Esophagus muscularis mucosa (tissue), 4 donors: ENCODE data around the gene SYNPO2. TPM values are rescaled to one million over a fixed set of nuclear protein-coding genes. Genes with fewer than 3 reads are reported as not detected.

Source experiments
- DNase-seq: peaks from one replicate; pipeline ENCODE4 v3.0.0-alpha.2; 2017; ENCODE audit errors: extremely low spot score
- H3K27ac ChIP-seq, 4 donors: fragments of 200-600 bp; sonication (generic); replicated peaks in 1 of 4; 1 replicate in 3 of 4; 2 replicates in 1 of 4; pipeline ENCODE4 v1.5.1; 2016 to 2019; ENCODE audit warnings: mild to moderate bottlenecking in 1 of 4
- H3K27me3 ChIP-seq, 4 donors: fragments of 200-600 bp; sonication (generic); one replicate each; pipeline versions ENCODE4 v1.5.1 to v1.6.0; 2016 to 2019
- H3K36me3 ChIP-seq, 4 donors: fragments of 200-600 bp; sonication (generic); one replicate each; pipeline ENCODE4 v1.5.1; 2016 to 2019
- H3K4me1 ChIP-seq, 4 donors: fragments of 200-600 bp; sonication (generic); one replicate each; pipeline ENCODE4 v1.5.1; 2016 to 2019
- H3K4me3 ChIP-seq, 4 donors: fragments of 200-600 bp; sonication (generic); 1 replicate in 2 of 4; 2 replicates in 2 of 4; pipeline ENCODE4 v1.5.1; 2016 to 2019; ENCODE audit warnings: mild to moderate bottlenecking in 4 of 4, moderate library complexity in 1 of 4
- H3K9me3 ChIP-seq, 4 donors: fragments of 200-600 bp; sonication (generic); 1 replicate in 3 of 4; 2 replicates in 1 of 4; pipeline ENCODE4 v1.5.1; 2016 to 2019
- EP300 ChIP-seq: sonication (generic); formaldehyde crosslinking; IDR thresholded peaks from one replicate; pipeline ENCODE4 v1.6.1; 2017; ENCODE audit warnings: antibody characterized with exemption
- POLR2A ChIP-seq: fragments of 450-650 bp; IDR thresholded peaks from one replicate; pipeline ENCODE4 v1.6.1; 2017; ENCODE audit warnings: antibody characterized with exemption, moderate library complexity, mild to moderate bottlenecking, low read depth
- POLR2AphosphoS5 ChIP-seq, 2 donors: sonication (generic); formaldehyde crosslinking; IDR thresholded peaks; one replicate each; pipeline ENCODE4 v1.6.1; 2017; ENCODE audit warnings: antibody characterized with exemption in 2 of 2
- WGBS: methylation state at CpG from one replicate; pipeline ENCODE4 v1.1.5; 2018; 5-methylcytosine and 5-hydroxymethylcytosine counted together
- intact Hi-C: fragments of 100-400 bp; cut with DNase I; formaldehyde crosslinking; loops from one replicate; pipeline ENCODE4 v1.15.1; 2023
- total RNA-seq, 4 donors: library from RNA; depleted of rRNA; stranded (reverse); fragments of >200 nt; gene quantifications; one replicate each; pipeline versions ENCODE4 v1.1.0 to v1.2.1, GENCODE V29; 2016
- TF ChIP-seq, protein P1 (sequence below), 3 experiments: fragments of 200-600 bp in 2 of 3; fragments of 450-650 bp in 1 of 3; sonication (generic) in 2 of 3; IDR thresholded peaks; one replicate each; pipeline ENCODE4 v1.5.1; 2017 to 2019; ENCODE audit warnings: antibody characterized with exemption in 3 of 3, mild to moderate bottlenecking in 2 of 3, moderate library complexity in 1 of 3

SYNPO2 gene, protein sequence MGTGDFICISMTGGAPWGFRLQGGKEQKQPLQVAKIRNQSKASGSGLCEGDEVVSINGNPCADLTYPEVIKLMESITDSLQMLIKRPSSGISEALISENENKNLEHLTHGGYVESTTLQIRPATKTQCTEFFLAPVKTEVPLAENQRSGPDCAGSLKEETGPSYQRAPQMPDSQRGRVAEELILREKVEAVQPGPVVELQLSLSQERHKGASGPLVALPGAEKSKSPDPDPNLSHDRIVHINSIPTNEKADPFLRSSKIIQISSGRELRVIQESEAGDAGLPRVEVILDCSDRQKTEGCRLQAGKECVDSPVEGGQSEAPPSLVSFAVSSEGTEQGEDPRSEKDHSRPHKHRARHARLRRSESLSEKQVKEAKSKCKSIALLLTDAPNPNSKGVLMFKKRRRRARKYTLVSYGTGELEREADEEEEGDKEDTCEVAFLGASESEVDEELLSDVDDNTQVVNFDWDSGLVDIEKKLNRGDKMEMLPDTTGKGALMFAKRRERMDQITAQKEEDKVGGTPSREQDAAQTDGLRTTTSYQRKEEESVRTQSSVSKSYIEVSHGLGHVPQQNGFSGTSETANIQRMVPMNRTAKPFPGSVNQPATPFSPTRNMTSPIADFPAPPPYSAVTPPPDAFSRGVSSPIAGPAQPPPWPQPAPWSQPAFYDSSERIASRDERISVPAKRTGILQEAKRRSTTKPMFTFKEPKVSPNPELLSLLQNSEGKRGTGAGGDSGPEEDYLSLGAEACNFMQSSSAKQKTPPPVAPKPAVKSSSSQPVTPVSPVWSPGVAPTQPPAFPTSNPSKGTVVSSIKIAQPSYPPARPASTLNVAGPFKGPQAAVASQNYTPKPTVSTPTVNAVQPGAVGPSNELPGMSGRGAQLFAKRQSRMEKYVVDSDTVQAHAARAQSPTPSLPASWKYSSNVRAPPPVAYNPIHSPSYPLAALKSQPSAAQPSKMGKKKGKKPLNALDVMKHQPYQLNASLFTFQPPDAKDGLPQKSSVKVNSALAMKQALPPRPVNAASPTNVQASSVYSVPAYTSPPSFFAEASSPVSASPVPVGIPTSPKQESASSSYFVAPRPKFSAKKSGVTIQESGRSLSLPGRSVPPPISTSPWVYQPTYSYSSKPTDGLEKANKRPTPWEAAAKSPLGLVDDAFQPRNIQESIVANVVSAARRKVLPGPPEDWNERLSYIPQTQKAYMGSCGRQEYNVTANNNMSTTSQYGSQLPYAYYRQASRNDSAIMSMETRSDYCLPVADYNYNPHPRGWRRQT
- 1,000 to 10,000 TPM; 2,073 to 2,783 (median 2,517) TPM for total RNA-seq

DNA sequence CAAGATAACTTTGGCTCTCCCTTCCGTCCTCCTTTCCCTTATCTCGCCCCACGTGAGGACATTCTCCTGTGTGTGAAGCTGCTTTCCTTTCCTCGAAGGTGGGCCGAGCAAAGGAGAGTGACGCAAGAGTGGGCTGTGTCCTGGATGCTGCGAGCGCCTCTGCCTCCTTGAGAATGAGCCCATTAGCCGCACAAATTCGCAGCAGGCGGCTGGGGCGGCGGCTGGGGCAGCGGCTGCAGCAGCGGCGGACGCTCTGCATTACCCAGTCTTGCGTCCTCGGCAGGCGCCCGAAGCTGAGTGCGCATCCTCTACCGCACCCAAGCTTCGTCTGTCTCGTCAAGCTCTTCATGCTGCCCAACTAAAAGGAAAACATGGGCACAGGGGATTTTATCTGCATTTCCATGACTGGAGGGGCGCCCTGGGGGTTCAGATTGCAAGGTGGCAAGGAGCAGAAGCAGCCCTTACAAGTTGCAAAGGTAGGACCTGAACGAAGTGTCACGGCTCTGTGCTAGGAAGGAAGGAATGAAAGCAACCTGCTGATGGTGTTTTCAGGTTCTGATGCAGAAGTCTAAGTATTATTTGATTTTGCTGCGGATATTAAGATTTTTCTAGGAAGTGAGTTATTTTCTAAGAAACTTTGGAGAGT lies at the start of gene SYNPO2:
TSS of gene SYNPO2 (plus strand) at position 189 of the 646 bp plus-strand sequence. CDS start at position 372, 183 bp downstream.
- Histone ChIP-seq H3K4me3 (peak within 1 kb of the TSS; percentile 66 to 76 (median 72)), H3K4me1 (peaks cover 0 to 4% (median 1%) of the 10 kb centered on the region in 4 donors), H3K27ac (peak within 1 kb of the TSS; percentile 87 to 90 (median 88)), H3K27me3 (no peaks in the 10 kb centered on the region), H3K9me3 (no peaks in the 10 kb centered on the region), H3K36me3 (no peaks in the 10 kb centered on the region)
- WGBS, result 2% methylated on average over 21 of the region's 29 CpGs
- intact Hi-C loops, result loop anchor here (2.0 to 10.0 kb wide), 2 partner anchors 54 to 144 kb away; no protein-coding TSS in a partner anchor
- peak; percentile 96 for DNase-seq
- TF ChIP-seq, protein P1, sequence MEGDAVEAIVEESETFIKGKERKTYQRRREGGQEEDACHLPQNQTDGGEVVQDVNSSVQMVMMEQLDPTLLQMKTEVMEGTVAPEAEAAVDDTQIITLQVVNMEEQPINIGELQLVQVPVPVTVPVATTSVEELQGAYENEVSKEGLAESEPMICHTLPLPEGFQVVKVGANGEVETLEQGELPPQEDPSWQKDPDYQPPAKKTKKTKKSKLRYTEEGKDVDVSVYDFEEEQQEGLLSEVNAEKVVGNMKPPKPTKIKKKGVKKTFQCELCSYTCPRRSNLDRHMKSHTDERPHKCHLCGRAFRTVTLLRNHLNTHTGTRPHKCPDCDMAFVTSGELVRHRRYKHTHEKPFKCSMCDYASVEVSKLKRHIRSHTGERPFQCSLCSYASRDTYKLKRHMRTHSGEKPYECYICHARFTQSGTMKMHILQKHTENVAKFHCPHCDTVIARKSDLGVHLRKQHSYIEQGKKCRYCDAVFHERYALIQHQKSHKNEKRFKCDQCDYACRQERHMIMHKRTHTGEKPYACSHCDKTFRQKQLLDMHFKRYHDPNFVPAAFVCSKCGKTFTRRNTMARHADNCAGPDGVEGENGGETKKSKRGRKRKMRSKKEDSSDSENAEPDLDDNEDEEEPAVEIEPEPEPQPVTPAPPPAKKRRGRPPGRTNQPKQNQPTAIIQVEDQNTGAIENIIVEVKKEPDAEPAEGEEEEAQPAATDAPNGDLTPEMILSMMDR (IDR thresholded peaks at IDR 0.05), result no peak
- TF ChIP-seq POLR2AphosphoS5 (IDR thresholded peaks at IDR 0.05), result peak; percentile 99
- peak; percentile 76 for TF ChIP-seq POLR2A

DNA sequence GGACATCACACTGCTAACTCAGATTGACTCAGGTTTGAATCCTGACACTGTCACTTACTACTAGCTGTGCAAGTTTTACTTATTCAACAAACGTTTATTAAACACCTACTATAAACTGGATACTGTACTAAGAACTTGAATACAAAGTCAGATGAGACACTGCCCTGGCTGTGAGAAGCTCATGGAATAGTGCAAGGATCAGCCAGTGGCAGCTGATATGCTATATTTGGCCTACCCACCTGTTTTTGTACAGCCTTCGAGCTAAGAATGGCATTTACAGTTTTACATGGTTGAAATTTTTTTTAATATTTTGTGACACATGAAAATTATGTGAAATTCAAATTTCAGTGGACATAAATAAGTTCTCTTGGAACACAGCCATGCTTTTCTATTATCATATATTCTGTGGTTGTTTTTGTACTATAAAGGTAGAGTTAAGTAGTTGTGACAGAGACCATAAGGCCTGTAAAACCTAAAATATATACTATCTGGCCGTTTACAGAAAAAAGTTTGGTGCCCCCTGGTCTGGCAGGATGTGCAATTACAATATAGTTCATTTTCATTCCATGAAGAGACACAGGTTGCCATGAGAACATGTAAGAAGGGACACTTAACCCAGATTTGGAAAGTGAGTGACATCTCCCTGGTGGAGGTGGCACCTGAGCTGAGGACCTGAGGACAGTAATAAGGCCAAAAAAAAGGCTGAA lies 49.3 kb upstream of the SYNPO2 start:
- no peaks in the 10 kb centered on the region for H3K36me3 ChIP-seq
- no peaks in the 10 kb centered on the region for H3K9me3 ChIP-seq
- peaks cover 6 to 15% (median 12%) of the 10 kb centered on the region in 4 donors for H3K4me1 ChIP-seq
- intact Hi-C loops, result loop anchor here (5.0 kb wide), 1 partner anchor 62 kb away; no protein-coding TSS in a partner anchor
- whole genome bisulfite sequencing, result 75% methylated on average over 3 of the region's 3 CpGs
- H3K27ac ChIP-seq, result no peak overlapping the region
- TF ChIP-seq POLR2AphosphoS5 (IDR thresholded peaks at IDR 0.05) (no peak), POLR2A (no peak), EP300 (no peak)
- TF ChIP-seq, protein P1 (IDR thresholded peaks at IDR 0.05), result no peak
- peak; percentile 34 for DNase-seq
- H3K4me3 ChIP-seq, result no peak overlapping the region
- no peaks in the 10 kb centered on the region for H3K27me3 ChIP-seq

DNA sequence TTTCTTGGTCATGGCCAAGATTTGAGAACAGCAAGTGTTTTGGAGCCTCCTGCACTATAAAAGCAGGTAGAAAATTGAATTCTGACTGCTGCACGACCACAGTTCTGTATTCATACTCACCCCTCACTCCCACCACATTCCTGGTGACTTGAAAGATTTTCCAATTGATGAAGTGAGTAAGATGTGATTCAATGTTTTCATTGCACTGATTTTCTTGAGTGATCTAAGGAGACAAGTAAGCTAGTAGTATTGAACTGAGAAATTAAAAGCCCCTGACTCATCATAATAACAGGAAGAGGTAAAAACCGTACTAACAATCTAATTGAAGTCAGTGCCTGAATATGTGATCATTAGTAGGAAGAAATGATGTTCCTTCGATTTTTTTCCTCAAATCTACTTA lies 46.6 kb upstream of the SYNPO2 start:
- Histone ChIP-seq H3K36me3 (no peaks in the 10 kb centered on the region), H3K27me3 (no peaks in the 10 kb centered on the region), H3K27ac (no peak overlapping the region), H3K4me3 (no peak overlapping the region), H3K9me3 (no peaks in the 10 kb centered on the region), H3K4me1 (peaks cover 0 to under 1% (median 0%) of the 10 kb centered on the region in 4 donors)
- no peak for DNase-seq
- 88% methylated on average over 3 of the region's 3 CpGs for WGBS
- no peak for TF ChIP-seq POLR2A
- TF ChIP-seq, protein P1 (IDR thresholded peaks at IDR 0.05), result no peak
- TF ChIP-seq EP300, result no peak
- no peak for TF ChIP-seq POLR2AphosphoS5 (IDR thresholded peaks at IDR 0.05)
- intact Hi-C loops, result no loop called here

DNA sequence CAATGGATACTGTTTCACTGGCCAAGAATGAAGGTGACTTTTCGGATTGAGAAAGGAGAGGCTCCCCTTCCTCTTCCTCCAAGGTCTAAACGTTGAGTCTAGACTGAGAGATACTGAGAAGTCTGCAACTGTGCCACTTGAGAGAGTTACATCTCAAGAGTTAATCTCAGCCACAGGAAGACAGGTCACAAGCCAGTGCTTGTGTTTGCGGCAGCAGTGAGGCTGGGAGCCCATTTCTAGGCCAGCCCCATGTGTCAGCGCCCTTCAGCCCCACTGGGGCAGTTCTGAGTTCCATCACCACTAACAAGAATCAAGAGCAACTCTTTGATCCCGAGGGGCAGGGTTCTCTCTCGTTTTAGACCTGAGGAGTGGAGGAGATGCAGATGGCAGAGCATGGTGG lies 45.4 kb upstream of the SYNPO2 start:
- Histone ChIP-seq H3K27me3 (no peaks in the 10 kb centered on the region), H3K4me1 (no peaks in the 10 kb centered on the region), H3K9me3 (no peaks in the 10 kb centered on the region), H3K27ac (no peak overlapping the region), H3K4me3 (no peak overlapping the region), H3K36me3 (no peaks in the 10 kb centered on the region)
- WGBS, result 86% methylated on average over 6 of the region's 6 CpGs
- no peak for TF ChIP-seq EP300
- TF ChIP-seq, protein P1 (IDR thresholded peaks at IDR 0.05), result no peak
- TF ChIP-seq POLR2AphosphoS5 (IDR thresholded peaks at IDR 0.05), result no peak
- TF ChIP-seq POLR2A, result no peak
- no peak for DNase-seq
- intact Hi-C loops, result no loop called here
